ENCODE results near the gene ANXA1. TPM values are rescaled to one million over a fixed set of nuclear protein-coding genes. Genes with fewer than 3 reads are reported as not detected.
A peak's percentile ranks its signal among the peaks of the same experiment; 100 is the strongest.
"Not testable (repeated sequence)": the region's sequence is repeated elsewhere in the genome, so short reads cannot be mapped to it uniquely, and the experiment has no call there.

The ANXA1 gene
- total RNA-seq, 1 donor from 2014 or later, result 3.7 TPM

DNA sequence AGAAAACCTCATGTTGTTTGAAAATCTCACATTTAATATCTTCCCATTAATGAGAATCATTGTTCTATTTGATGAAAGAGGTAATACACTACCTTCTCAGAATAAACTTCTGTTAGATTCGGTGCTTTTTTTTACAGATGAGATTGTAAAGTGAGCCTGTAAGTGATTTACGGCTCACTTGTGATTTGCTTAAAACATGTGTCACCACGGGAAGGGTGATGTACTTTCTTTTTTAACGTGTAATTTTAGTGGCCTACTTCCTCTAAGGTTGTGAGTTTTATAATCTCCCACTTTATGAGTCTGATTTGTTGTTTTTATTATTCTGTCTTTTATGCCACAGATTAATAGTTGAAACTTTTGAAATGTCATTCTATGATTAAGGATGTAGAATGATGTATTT lies 15.9 kb downstream of the ANXA1 start:
- DNase-seq (ENCODE audit: low spot score) (no peak), ATAC-seq (no peak)

DNA sequence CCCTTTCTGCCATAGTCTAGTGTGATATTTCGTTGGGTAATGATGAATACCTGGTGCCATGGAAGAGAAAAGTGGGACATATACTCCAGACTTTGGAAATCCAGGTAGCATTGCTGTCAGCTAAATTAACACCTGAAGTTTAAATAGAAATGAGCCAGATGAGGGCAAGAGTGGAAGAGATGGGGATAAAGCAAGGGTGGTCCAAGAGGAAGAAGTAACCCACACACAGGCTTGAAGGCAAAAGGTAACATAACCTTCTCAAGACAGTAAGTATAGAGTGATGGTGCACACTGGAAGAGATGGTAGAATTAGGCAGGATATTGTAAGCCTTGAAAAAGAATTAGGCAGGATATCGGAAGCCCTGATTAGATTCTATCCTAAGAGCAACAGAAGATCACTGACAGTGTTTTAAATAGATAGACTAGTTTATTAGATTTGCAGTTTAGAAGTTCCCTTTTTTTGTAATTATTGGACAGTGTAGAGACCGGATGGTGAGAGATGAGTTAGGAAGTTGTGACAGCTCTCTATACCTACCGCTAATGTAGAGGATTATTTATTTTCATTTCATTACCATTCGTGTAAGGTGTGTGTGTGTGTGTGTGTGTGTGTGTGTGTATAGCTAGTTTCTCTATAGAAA lies 16.8 kb downstream of the ANXA1 start:
- ATAC-seq (no peak), DNase-seq (ENCODE audit: low spot score) (no peak)

DNA sequence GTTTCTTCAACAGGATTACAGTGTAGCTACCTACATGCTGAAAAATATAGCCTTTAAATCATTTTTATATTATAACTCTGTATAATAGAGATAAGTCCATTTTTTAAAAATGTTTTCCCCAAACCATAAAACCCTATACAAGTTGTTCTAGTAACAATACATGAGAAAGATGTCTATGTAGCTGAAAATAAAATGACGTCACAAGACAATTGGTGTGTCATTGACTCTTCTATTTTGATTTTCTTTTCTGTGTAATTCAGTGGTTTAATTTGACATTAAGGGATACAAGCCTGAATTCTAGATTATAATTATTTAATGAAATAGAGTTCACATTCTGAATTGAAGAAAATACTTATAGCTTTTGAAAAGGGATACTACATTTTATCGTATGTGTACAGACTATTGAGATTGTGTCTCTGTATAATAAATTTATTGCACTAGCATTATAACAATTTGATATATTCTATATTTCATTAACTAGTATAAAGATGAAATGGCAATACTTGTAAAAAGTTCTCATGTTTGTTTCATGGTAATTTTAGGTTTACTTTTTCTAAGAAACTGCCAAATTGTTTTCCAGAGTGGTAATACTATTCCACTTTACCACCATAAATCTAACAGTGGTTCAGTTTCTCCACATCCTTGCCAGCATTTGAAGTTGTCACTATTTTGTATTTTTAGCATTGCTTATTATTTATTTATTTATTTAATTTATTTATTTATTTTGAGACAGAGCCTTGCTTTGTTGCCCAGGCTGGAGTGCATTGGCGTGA lies 18.7 kb downstream of the ANXA1 start:
- no peak for DNase-seq (ENCODE audit: low spot score)
- no peak for ATAC-seq

DNA sequence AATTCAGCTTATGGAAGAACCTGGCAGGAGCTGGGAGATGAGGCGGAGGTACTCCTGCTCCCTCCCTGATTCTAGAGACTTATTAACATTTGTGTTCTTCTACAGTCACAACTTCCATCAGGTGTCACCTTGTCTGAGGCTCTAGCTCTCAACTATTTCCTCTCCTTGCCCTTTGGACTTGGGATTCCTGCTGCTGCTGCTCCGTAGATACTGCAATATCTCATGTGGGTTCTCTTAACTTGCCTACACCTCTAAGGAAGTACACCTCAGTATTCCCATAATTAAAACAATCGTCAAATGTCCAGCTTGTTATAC lies 21.2 kb downstream of the ANXA1 start:
- DNase-seq (ENCODE audit: low spot score), result no peak
- no peak for ATAC-seq

DNA sequence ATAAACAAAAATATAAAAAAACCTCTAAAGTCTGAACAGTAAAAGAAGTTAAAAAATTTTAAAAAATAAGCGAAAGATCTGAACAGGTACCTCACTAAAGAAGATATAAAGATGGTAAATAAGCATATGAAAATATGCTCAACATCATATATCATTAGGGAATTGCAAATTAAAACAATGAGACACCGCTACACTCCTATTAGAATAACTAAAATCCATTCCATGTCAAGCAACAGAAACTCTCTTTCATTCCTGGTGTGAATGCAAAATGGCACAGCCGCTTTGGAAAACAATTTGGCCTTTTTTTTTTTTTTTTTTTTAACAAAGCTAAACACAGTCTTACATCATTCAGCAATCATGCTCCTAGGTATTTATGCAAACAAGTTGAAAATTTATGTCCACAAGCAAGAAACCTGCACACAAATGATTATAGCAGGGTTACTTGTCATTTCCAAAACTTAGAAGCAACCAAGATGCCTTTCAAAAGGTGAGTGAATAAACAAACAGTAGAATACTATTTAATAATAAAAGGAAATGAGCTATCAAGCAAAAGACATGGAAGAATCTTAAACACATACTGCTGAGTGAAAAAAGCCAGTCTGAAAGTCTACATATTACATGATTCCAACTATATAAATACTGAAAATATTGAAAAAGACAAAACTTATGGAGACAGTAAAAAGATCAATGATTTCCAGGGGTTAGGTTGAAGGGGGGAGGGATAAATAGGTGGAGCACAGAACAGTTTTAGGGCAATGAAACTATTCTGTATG lies 22.1 kb downstream of the ANXA1 start:
- no peak for DNase-seq (ENCODE audit: low spot score)
- no peak for ATAC-seq

DNA sequence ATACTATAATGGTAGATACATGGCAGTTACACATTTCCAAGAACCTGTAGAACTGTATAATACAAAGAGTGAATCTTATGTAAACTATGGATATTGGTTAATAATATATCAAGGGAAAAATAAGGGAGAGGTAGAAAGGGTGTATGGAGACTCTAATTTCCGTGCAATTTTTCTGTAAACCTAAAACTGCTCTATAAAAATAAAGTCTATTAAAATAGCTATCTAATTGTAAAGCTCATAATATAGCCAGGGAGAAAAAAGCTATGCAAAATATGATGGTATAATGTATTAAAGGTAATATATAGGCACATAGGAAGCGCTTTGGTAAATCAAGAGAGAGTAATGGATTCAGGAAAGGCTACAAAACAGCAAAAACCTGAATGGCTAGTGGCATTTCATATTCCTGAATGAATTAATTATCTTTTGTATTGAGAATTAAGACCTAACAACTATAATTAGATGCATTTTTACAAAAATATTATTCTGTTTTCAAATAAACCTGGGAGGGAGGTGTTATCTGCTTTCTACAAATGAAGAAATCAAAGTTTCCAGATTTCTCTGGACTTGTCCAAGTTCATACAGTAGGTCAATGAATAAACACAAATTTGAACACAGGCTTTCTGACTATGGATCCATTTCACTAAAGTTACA lies 22.8 kb downstream of the ANXA1 start:
- DNase-seq (ENCODE audit: low spot score), result no peak
- no peak for ATAC-seq

DNA sequence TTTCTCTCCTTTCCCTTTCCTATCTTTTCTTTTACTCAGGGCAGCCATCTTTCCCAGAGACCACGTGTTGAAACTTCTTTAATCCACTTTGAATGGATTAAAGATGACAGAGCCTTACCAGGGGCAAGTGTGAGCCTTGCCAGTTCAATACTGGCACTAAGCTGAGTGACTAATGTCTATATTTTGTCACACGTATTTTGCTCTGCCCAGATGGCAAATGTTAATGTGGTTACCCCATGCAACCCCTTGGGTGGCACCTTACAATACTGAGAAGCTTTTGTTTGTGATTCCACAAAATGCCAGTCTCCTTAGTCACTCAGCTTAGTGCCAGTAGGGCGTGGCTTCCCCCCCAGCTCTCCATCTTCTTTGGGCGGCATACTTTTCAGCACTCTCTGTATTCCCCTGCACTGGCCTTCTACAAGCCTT lies 24.8 kb downstream of the ANXA1 start:
- DNase-seq (ENCODE audit: low spot score) (no peak), ATAC-seq (no peak)

DNA sequence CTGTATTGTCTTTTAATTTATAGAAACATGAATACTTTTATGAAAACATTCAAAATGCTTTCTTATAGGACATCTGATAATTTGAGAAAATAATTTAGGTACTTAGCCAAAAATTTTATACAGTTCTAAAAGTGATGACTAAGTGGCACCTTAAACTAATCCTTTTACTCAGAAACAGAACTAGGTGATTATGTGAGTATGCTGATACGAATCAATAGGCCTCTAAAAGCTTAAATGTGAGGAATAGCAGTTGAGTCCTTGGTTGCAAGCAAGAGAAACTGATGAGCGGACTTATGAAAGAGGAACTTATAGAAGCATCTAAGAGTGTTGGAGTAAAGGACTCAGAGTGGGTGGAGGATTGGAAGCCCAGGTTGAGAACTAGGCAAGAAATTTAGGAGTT lies 26.4 kb downstream of the ANXA1 start:
- ATAC-seq, result no peak
- DNase-seq (ENCODE audit: low spot score), result no peak

DNA sequence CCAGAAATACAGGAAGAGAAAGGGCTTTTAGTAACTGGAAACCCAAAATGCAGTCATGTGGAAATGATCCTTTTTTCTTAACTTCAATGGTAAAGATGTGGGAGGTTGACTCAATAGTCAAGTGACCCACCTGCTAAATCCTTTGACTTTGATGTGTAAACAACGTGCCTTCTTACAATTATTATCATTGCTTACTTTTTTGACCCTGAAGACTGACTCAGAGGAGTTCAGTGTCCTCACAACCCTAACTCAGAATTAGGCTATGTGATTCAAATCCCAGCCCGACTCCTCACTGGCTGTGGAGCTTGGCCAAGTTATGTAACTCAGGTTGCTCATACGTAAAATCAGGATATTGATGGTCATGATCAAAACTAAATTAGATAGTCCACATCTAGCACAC lies 27.9 kb downstream of the ANXA1 start:
- DNase-seq (ENCODE audit: low spot score) (no peak), ATAC-seq (no peak)

DNA sequence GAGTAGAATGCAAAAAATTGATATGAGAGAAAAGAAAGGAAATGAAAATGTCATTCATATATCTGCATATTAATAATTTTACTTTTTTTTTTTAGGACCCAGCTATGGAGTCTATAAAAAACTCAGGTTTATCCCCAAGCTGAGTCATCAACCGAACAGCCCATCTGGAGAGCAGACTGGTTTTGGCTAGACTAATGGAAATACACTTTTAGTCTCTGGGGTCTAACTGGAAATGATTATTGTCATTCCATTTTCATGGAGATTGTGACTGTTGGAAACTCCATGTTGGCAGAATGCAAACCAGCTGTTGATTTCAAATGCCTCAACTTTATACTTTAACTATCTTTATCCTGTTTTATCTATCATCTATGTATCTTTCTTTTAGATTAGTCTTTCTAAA lies 28.7 kb downstream of the ANXA1 start:
- no peak for DNase-seq (ENCODE audit: low spot score)
- no peak for ATAC-seq

DNA sequence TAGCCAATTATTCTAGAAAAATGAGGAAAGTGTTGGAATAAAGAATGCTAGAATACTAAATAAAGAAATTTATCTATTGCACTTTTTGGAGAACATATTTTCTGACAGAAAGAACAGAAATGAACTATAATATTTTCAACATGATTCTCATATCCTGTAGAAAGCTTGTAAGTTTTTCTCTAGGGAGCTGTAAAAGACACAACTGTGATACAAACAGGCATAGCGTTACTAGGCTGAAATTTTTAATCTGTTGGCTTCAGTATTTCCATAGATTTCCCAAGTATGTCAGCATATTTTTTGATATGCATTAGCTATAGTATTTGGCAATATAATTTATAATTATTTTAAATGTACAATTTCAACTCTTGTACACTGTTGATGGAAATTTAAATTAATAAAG lies 31.3 kb downstream of the ANXA1 start:
- no peak for ATAC-seq
- no peak for DNase-seq (ENCODE audit: low spot score)

DNA sequence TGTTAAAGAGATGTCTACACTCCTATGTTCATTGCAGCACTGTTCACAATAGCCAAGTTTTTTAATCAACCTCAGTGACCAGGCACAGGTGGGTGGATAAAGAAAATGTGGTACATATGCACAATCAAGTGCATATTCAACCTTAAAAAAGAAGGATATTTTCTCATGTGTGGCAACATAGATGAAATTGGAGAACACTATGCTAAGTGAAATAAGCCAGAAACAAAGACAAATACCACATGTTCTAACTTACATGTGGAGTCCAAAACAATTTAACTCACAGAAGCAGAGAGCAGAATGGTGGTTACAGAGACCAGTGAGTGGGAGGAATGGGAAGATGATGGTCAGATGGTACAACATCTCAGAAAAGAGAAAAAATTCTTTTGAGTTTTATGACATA lies 31.8 kb downstream of the ANXA1 start:
- DNase-seq (ENCODE audit: low spot score), result no peak
- no peak for ATAC-seq

DNA sequence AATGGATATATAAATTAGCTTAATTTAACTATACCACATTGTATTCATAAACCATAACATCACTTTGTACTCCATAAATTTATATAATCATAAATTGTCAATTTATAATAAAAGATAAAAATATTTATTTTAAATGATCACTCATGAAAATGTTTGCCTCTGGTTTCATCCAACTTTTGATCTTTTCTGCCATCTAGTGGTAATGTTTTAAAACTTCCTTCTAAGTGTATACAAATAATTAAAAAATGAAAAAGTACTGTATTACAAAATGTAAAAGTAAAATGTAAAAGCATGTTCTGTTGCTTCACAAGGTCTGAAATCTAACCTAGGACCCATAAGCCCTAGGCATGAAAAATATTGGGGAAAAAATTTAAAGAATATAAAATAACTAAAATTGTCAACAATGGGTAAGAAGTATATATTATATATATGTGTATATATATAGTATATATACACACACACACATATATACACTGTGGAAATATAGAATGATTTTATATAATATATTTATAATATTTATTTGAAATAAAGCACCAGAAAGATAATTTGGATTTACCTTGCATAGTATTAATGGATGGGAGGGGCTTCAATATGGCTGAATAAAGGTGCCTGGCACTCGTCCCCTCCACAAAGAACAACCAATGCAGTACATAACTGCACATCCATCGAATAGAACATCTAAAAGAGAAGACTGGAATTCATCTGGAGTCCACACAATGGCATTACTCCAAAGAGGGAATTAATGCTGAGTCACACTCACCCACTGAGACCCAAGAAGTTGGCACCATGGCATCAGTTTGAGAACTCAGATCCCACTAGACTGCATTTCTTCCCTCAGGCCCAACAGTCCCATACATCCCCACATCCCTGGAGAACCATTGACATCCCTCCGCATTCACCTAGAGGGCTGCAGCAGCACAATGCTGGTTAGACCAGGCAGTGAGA lies 32.5 kb downstream of the ANXA1 start:
- DNase-seq (ENCODE audit: low spot score), result no peak
- ATAC-seq, result no peak

DNA sequence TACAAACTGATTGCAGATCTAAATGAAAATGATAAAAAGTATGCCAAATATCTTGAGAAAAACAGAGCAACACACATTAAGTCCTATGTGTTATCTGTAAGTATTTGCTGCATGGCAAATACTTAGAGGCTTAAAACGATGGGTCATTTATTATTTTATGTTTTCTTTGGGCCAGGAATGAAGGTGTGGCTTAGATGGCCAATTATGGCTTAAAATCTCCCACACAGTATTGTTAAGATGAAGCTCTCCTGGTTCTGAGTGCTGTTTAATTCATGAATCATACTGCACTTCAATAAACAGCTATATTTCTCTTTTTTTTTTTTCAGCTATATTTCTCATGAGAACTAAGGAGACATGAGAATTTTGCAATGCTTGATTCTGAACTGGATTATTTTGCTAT lies 39.4 kb downstream of the ANXA1 start:
- not testable (repeated sequence) for ATAC-seq; DNase-seq (ENCODE audit: low spot score)

DNA sequence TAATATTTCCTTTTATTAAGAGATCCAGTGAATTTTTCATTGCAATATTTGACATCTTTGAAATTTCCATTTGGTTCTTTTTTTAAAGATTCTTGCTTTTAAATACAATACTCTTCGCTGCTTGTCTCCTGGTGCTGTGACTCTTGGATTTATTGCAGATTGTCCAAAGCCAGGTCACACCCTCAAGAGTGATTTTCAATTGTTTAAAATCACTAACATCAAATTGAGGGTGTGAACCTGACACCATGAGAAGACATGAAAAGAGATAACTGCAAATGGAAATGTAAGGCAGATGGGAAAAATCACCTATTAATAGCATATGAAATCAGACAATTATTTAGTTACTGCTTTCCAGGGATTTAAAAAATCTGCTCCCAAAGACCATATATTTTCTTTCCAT lies 42.6 kb downstream of the ANXA1 start:
- DNase-seq (ENCODE audit: low spot score) (no peak), ATAC-seq (no peak)

DNA sequence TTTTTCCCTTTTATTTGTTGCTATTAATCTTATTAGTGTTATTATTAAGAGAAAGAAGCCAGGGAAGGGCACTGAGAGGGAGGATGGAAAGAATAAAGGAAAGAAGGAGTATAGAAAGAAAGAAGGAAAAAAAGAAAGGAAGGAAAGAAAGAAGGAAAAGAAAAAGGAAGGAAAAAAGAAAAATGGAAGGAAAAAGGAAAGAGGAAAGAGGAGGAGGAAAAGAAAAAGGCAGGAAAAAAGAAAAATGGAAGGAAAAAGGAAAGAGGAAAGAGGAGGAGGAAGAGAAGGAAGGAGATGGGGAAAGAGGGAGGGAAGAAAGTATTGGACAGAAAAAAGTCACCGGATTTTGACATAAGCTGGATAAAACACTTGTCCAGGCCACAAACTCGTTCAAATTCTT lies 47.8 kb downstream of the ANXA1 start:
- DNase-seq (ENCODE audit: low spot score), result no peak
- ATAC-seq, result no peak

DNA sequence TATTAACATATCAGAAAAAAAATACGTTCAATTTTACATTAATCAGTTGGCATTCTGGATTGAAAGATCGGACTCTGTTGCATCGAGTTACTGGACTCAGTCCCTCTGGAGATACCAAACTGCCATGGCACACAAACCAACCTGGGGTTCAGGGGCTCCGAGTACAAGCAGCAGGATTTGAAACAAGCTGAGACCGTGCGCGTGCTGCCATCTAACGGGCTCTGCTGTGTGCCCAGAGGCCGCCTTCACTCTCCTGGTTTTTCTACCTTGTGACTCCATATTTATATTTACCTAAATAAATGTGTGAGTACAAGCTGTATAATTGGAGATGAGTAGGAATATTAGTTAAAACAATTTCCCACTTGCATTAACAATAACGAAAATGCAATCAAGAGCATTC lies 48.2 kb downstream of the ANXA1 start:
- DNase-seq (ENCODE audit: low spot score) (no peak), ATAC-seq (peak; percentile 64)

DNA sequence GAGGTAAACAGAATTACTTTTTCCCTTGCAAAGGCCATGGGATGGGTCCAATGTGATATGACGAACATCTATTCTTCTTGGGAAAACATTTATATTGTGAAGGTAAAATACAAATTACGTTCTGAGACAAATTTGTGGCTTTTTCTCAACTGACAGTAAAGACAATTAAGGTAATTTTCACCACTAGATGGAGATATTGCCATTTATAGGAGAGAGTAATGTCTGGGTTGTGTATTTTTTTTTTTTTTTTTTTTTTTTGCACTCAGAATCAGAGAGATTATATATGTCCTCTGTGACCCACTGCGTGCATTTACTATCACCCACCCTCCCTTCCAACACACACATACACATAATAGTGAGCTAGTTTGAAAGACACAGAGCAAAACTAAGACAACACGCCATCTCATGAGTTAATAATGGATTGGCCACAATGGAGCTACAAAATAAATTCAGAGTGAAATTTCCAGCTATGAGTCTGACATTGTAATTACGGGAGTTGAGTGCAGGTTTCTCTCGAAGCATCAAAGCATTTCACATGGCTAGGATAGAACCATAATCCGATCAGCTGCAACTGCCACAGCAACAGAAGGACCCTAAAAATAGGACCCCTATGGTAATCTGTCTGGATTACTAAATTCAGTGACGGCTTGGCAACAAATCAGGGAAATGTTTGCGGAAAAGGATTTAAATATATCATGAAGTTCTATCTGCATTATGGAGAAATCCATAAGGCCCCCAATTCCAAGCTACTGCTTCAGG lies 49.2 kb downstream of the ANXA1 start:
- DNase-seq (ENCODE audit: low spot score) (no peak), ATAC-seq (peak; percentile 66)

DNA sequence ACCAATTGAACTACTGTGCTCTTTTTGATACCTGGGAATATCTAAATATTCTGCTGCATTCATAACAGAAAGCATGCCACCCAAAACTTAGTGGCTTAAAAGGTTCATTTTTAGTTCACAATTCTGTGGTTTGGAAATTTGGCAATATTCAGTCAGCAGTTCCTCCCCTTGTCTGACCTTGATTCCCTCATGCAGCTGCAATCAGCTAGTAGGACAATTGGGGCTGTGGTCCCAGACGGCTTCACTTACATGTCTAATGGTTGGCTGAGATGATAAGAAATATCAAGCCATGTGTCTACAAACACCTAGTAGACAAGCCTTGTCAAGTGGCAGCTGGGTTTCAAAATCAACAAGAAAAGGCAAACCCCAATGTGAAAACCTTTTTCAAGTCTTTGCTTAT lies 51.3 kb downstream of the ANXA1 start:
- DNase-seq (ENCODE audit: low spot score) (no peak), ATAC-seq (no peak)

DNA sequence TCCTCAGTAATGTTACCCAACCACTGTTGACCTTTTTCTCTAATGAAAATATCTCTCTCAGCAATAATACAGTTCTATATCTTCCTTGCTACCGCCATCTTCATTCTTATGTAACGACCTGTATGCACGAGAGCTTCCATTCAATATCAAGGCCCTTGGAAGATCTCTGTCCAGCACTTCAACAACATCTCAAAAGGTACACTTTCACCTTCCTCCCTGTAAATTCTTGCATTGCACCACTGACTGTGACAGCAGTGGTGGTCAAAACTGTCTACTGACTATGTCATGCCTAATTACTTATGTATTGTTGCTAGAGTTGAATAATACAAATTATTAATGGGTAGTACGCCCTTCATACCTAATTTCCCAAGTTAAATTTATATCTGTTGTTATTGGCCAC lies 53.3 kb downstream of the ANXA1 start:
- ATAC-seq (no peak), DNase-seq (ENCODE audit: low spot score) (no peak)
